HepG2 (cell line): ENCODE results near the gene C20orf96. TPM values are rescaled to one million over a fixed set of nuclear protein-coding genes. Genes with fewer than 3 reads are reported as not detected.

Source experiments
- ATAC-seq: fragments of 200-7000 bp; cut with Tn5 transposase; 3 replicates; pipeline ENCODE4 v1.9.1; 2020; ENCODE audit warnings: mild to moderate bottlenecking, moderate library complexity
- BruUV-seq: library from RNA; stranded (reverse); fragments of 400-500 nt; replicated peaks from 2 replicates; lab custom pipeline; 2021; lab: Mats Ljungman, UMichigan
- CTCF ChIA-PET: fragments of 300-600 bp; formaldehyde crosslinking; extraction: SDS; loops from one replicate; lab custom pipeline; 2021; ENCODE audit warnings: low total read pairs, inconsistent platforms, low intra/inter-chr PET ratio; lab: Yijun Ruan, JAX
- POLR2A ChIA-PET: fragments of 350-600 bp; sonication (Branson Sonifier 250); formaldehyde crosslinking; loops from one replicate; lab custom pipeline; 2020; ENCODE audit warnings: antibody characterized with exemption, inconsistent platforms; lab: Yijun Ruan, JAX
- DNase-seq: peaks from one replicate; pipeline ENCODE4 v3.0.0-alpha.2; 2015; ENCODE audit warnings: low spot score
- FAIRE-seq: peaks from 3 replicates; lab custom pipeline; 2011; peaks lifted over from hg19 to GRCh38; lab: Jason Lieb, UNC
- H2AFZ ChIP-seq: one replicate; pipeline ENCODE4 v1.6.1; 2011; ENCODE audit warnings: low read length, inconsistent platforms
- H3K27ac ChIP-seq: fragments of 300-600 bp; 3 replicates; pipeline ENCODE4 v1.8.0; 2011; ENCODE audit warnings: mixed run types, mild to moderate bottlenecking, mixed read lengths, low read length, inconsistent platforms; ENCODE audit not compliant: insufficient read depth; ENCODE audit errors: extremely low read length
- H3K27me3 ChIP-seq, 2 experiments: fragments of 200-600 bp in 1 of 2; 2 replicates in 1 of 2; 3 replicates in 1 of 2; pipeline versions ENCODE4 v1.6.0 to v1.8.0; 2011; ENCODE audit warnings: low read length in 2 of 2, mild to moderate bottlenecking in 2 of 2, moderate library complexity in 2 of 2, inconsistent platforms in 1 of 2; ENCODE audit not compliant: insufficient read depth in 2 of 2, control insufficient read depth in 1 of 2
- H3K36me3 ChIP-seq, 2 experiments: fragments of 200-600 bp in 1 of 2; replicated peaks in 1 of 2; 2 replicates in 1 of 2; 3 replicates in 1 of 2; pipeline versions ENCODE4 v1.5.1 to v1.8.0; 2011; ENCODE audit warnings: low read length in 2 of 2, inconsistent platforms in 1 of 2; ENCODE audit not compliant: insufficient read depth in 2 of 2, control insufficient read depth in 1 of 2
- H3K4me1 ChIP-seq: 2 replicates; pipeline ENCODE4 v1.5.1; 2012; ENCODE audit warnings: low read length, inconsistent platforms; ENCODE audit not compliant: insufficient read depth
- H3K4me2 ChIP-seq: 2 replicates; pipeline ENCODE4 v1.6.0; 2011; ENCODE audit warnings: low read depth, low read length, inconsistent platforms
- H3K4me3 ChIP-seq, 3 experiments: fragments of 200-600 bp in 1 of 3; sonication (generic), shearing (Covaris generic) in 1 of 3; replicated peaks in 1 of 3; 2 replicates each; pipeline ENCODE4 v1.5.1; 2011 to 2016; ENCODE audit warnings: low read length in 3 of 3, inconsistent platforms in 2 of 3, low read depth in 2 of 3, mild to moderate bottlenecking in 2 of 3, control low read depth in 1 of 3, mixed read lengths in 1 of 3; ENCODE audit not compliant: insufficient read depth in 1 of 3
- H3K79me2 ChIP-seq: one replicate; pipeline ENCODE4 v1.6.1; 2011; ENCODE audit warnings: low read length, inconsistent platforms; ENCODE audit not compliant: insufficient read depth
- H3K9ac ChIP-seq: 2 replicates; pipeline ENCODE4 v1.6.0; 2011; ENCODE audit warnings: mild to moderate bottlenecking, low read depth, low read length, inconsistent platforms; ENCODE audit not compliant: insufficient read depth
- H3K9me3 ChIP-seq: 2 replicates; pipeline ENCODE4 v1.5.1; 2012; ENCODE audit warnings: mild to moderate bottlenecking, low read length
- H4K20me1 ChIP-seq: 2 replicates; pipeline ENCODE4 v1.6.0; 2011; ENCODE audit warnings: inconsistent platforms, mild to moderate bottlenecking, low read length, moderate library complexity; ENCODE audit not compliant: insufficient read depth
- ARNT2 ChIP-seq: sonication (generic); formaldehyde crosslinking; IDR thresholded peaks from 2 replicates; pipeline ENCODE4 v1.8.0; 2022; ENCODE audit warnings: mild to moderate bottlenecking, low read depth, missing genetic modification reagents, moderate library complexity
- HNRNPK ChIP-seq: fragments of 200-400 bp; formaldehyde crosslinking; IDR thresholded peaks from 2 replicates; pipeline ENCODE4 v1.6.1; 2018; ENCODE audit warnings: low read length, low read depth, moderate library complexity, mild to moderate bottlenecking; ENCODE audit not compliant: poor library complexity, severe bottlenecking
- ZBED4 ChIP-seq: sonication (generic); formaldehyde crosslinking; IDR thresholded peaks from 2 replicates; pipeline ENCODE4 v1.4.0; 2020; ENCODE audit warnings: missing genetic modification reagents, borderline replicate concordance
- ZBTB44 ChIP-seq: sonication (generic); formaldehyde crosslinking; IDR thresholded peaks from 2 replicates; pipeline ENCODE4 v1.4.0; 2020; ENCODE audit warnings: missing genetic modification reagents
- ZFP37 ChIP-seq: sonication (generic); formaldehyde crosslinking; IDR thresholded peaks from 2 replicates; pipeline ENCODE4 v1.4.0; 2020; ENCODE audit warnings: missing genetic modification reagents, borderline replicate concordance
- WGBS: methylation state at CpG from one replicate; pipeline ENCODE4 v1.1.6; 2017; ENCODE audit warnings: low lambda C conversion rate; 5-methylcytosine and 5-hydroxymethylcytosine counted together
- in situ Hi-C: cut with HindIII; loops from 2 replicates; pipeline ENCODE4 v1.10.0; 2017; ENCODE audit warnings: low pct_unique_long_range_greater_than_20kb; ENCODE audit not compliant: extremely low pct_ligation_motif_present
- intact Hi-C: fragments of 100-400 bp; cut with micrococcal nuclease; formaldehyde crosslinking; loops from one replicate; pipeline ENCODE4 v1.10.0; 2022; ENCODE audit not compliant: unreplicated experiment
- polyA plus RNA-seq, 8 experiments: library from polyadenylated mRNA; depleted of rRNA in 3 of 8; stranded (reverse) in 7 of 8; unstranded in 1 of 8; fragments of >200 nt; fragmentation: Illumina TruSeq in 4 of 8; extraction: Trizol in 4 of 8; gene quantifications; 2 replicates each; pipeline versions ENCODE4 v1.2.1 to v1.2.3, GENCODE V29; 2011 to 2016; ENCODE audit warnings: low read depth in 4 of 8, missing spikeins in 1 of 8, mixed read lengths in 1 of 8; ENCODE audit not compliant: insufficient read depth in 1 of 8
- total RNA-seq, 5 experiments: library from RNA; depleted of rRNA; stranded (reverse); fragments of >200 nt; fragmentation: Illumina TruSeq; extraction: Trizol; gene quantifications; 2 replicates each; pipeline ENCODE4 v1.2.3, GENCODE V29; 2016; ENCODE audit warnings: low read depth in 1 of 5

Gene C20orf96
- total and polyA plus RNA-seq, 2 of the 13 experiments (the other 11 are each of a cell fraction or from before 2014, with no cell fraction given): 3.8 to 20.6 TPM

GRCh38 chr20:278607-279571 is 11.7 kb downstream of the C20orf96 start:
- Histone ChIP-seq H3K4me1 (no peaks in the 10 kb centered on the region), H3K4me2 (no peak overlapping the region), H3K27ac (no peak overlapping the region), H3K27me3 (no peaks in the 10 kb centered on the region), H4K20me1 (no peaks in the 10 kb centered on the region), H3K36me3 (peaks cover 30 to 46% of the 10 kb centered on the region in 2 experiments), H3K9ac (no peak overlapping the region), H3K4me3 (no peak overlapping the region), H3K9me3 (no peaks in the 10 kb centered on the region), H3K79me2 (no peaks in the 10 kb centered on the region), H2AFZ (no peak overlapping the region)
- ChIA-PET POLR2A (no interaction called here), CTCF (no interaction called here)
- TF ChIP-seq ARNT2 (CRISPR knock-in tag) (no peak), ZBTB44 (CRISPR knock-in tag) (no peak), ZBED4 (CRISPR knock-in tag) (no peak), HNRNPK (peak; percentile 78), ZFP37 (no peak)
- WGBS: 97% methylated on average over 88 of the region's 88 CpGs
- intact Hi-C loops: no loop called here
- in situ Hi-C loops: no loop called here
- BruUV-seq: no TSS peak
- no peak for ATAC-seq
- no peak for DNase-seq
- FAIRE-seq: no peak
